ENCODE data around the gene LOC128125822.
"Not testable (repeated sequence)": the region's sequence is repeated elsewhere in the genome, so short reads cannot be mapped to it uniquely, and the experiment has no call there.

- TF ChIP-seq CTCF (conservative IDR thresholded peaks at IDR 0.05; ENCODE audit: low read depth, low read length); POLR2A (IDR thresholded peaks at IDR 0.05; ENCODE audit: low read depth, low read length); NFE2L2 (IDR thresholded peaks at IDR 0.05; ENCODE audit: low read depth, low read length); CEBPB (IDR thresholded peaks at IDR 0.05; ENCODE audit: low read depth, low read length); MAFK (IDR thresholded peaks at IDR 0.05; ENCODE audit: low read depth, low read length); USF2 (IDR thresholded peaks at IDR 0.05; ENCODE audit: low read depth, low read length); SMC3 (IDR thresholded peaks at IDR 0.05; ENCODE audit: low read depth, low read length); RAD21 (IDR thresholded peaks at IDR 0.05; ENCODE audit: low read length); BHLHE40 (IDR thresholded peaks at IDR 0.05; ENCODE audit: low read depth, low read length); RFX5 (IDR thresholded peaks at IDR 0.05; ENCODE audit: low read depth, low read length): not testable (repeated sequence)
These were observed 13.4 kb downstream of the LOC128125822 start for GRCh38 chr6:63585652-63586051.

All from IMR-90 (cell line).